Measurements from ENCODE around the gene C10orf71.

C10orf71 gene

DNA sequence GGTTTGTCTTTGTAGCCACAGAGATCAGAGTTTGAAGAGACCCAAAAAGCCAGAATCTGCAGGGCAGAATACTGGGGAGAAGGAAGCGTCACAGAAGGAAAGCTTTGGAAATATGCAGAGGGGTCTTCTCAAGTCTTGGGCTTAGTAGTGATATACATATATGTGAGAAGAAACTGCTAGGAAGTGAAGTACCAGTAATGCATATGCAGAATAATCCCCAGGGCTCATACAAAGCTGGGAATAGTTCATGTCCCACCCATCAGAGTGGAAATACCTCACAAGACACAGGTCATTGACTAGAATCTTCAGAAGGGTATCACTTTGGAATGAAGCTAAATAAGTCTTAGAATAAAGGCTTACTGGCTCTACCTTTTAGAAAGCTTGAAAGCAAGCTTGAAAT, 39.6 kb downstream of the C10orf71 start:
- no peak overlapping the region for H3K27ac ChIP-seq (ENCODE audit: low read length)
- no peak overlapping the region for H3K9ac ChIP-seq (ENCODE audit: low read length in 2 of 2)
- no peaks in the 10 kb centered on the region for H3K4me1 ChIP-seq (ENCODE audit: control insufficient read depth, insufficient read depth, low read length)
- no peaks in the 10 kb centered on the region for H3K9me3 ChIP-seq (ENCODE audit: control insufficient read depth in 2 of 2, low read length in 2 of 2)
- no peak overlapping the region for H3K4me3 ChIP-seq (ENCODE audit: low read length in 2 of 2)
- H3K36me3 ChIP-seq (ENCODE audit: control insufficient read depth in 2 of 2, insufficient read depth in 2 of 2, low read length in 2 of 2), result no peaks in the 10 kb centered on the region
- peaks cover 0 to 3% of the 10 kb centered on the region in 2 donors for H3K27me3 ChIP-seq (ENCODE audit: control insufficient read depth in 1 of 2, insufficient read depth in 2 of 2, low read length in 2 of 2)

GRCh38 chr10:49344840-49345239, 45.9 kb downstream of the C10orf71 start:
- H3K27ac ChIP-seq (ENCODE audit: low read length), result no peak overlapping the region
- H3K4me3 ChIP-seq (ENCODE audit: low read length in 2 of 2), result no peak overlapping the region
- no peak overlapping the region for H3K9ac ChIP-seq (ENCODE audit: low read length in 2 of 2)
- H3K27me3 ChIP-seq (ENCODE audit: control insufficient read depth in 1 of 2, insufficient read depth in 2 of 2, low read length in 2 of 2), result no peaks in the 10 kb centered on the region
- peaks cover 4 to 7% of the 10 kb centered on the region in 2 donors for H3K9me3 ChIP-seq (ENCODE audit: control insufficient read depth in 2 of 2, low read length in 2 of 2)
- H3K36me3 ChIP-seq (ENCODE audit: control insufficient read depth in 2 of 2, insufficient read depth in 2 of 2, low read length in 2 of 2), result no peaks in the 10 kb centered on the region
- H3K4me1 ChIP-seq (ENCODE audit: control insufficient read depth, insufficient read depth, low read length), result no peaks in the 10 kb centered on the region

DNA sequence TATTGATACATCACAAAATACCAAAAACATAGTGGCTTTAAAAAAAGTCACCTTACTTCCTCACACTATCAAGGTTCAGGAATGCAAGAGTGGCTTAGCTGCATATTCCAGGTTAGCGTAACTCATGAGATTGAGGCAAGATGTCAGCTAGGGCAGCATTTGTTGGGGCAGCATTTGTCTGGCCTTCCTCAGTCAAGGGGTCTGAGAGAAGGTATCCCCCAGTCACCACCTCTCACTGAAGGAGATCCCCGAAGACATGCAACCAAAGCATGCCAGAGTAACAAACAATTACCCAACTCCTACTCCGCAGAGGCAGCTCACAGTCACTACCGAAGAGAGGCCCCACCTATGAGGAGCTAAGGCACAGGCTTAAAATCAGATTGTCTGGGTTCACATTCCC, 48.4 kb downstream of the C10orf71 start:
- H3K9ac ChIP-seq (ENCODE audit: low read length in 2 of 2), result no peak overlapping the region
- no peak overlapping the region for H3K27ac ChIP-seq (ENCODE audit: low read length)
- H3K4me1 ChIP-seq (ENCODE audit: control insufficient read depth, insufficient read depth, low read length), result no peaks in the 10 kb centered on the region
- no peaks in the 10 kb centered on the region for H3K36me3 ChIP-seq (ENCODE audit: control insufficient read depth in 2 of 2, insufficient read depth in 2 of 2, low read length in 2 of 2)
- H3K27me3 ChIP-seq (ENCODE audit: control insufficient read depth in 1 of 2, insufficient read depth in 2 of 2, low read length in 2 of 2), result peaks cover 0 to 2% of the 10 kb centered on the region in 2 donors
- no peak overlapping the region for H3K4me3 ChIP-seq (ENCODE audit: low read length in 2 of 2)
- H3K9me3 ChIP-seq (ENCODE audit: control insufficient read depth in 2 of 2, low read length in 2 of 2), result peaks cover 10 to 18% of the 10 kb centered on the region in 2 donors

GRCh38 chr10:49347827-49348226, 48.9 kb downstream of the C10orf71 start:
- no peak overlapping the region for H3K9ac ChIP-seq (ENCODE audit: low read length in 2 of 2)
- H3K4me1 ChIP-seq (ENCODE audit: control insufficient read depth, insufficient read depth, low read length), result no peaks in the 10 kb centered on the region
- H3K9me3 ChIP-seq (ENCODE audit: control insufficient read depth in 2 of 2, low read length in 2 of 2), result peaks cover 10 to 18% of the 10 kb centered on the region in 2 donors
- no peak overlapping the region for H3K4me3 ChIP-seq (ENCODE audit: low read length in 2 of 2)
- peaks cover 0 to 2% of the 10 kb centered on the region in 2 donors for H3K27me3 ChIP-seq (ENCODE audit: control insufficient read depth in 1 of 2, insufficient read depth in 2 of 2, low read length in 2 of 2)
- H3K36me3 ChIP-seq (ENCODE audit: control insufficient read depth in 2 of 2, insufficient read depth in 2 of 2, low read length in 2 of 2), result no peaks in the 10 kb centered on the region
- H3K27ac ChIP-seq (ENCODE audit: low read length), result no peak overlapping the region

DNA sequence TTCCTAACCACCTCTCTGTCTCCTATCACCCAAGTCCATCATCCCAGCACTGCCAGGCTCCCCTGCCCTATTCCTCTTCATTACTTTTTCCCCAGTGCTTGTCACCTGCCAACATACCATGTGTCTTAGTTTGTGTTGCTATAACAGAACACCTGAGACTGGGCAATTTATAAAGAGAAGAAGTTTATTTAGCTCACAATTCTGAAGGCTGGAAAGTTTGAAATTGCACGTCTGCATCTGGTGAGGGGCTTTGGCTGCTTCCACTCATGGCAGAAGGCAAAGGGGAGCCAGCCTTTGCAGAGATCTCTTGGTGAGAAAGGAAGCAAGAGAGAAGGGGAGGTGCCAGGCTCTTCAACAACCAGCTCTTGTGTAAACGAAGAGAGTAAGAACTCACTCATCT, 49.6 kb downstream of the C10orf71 start:
- Histone ChIP-seq H3K36me3 (ENCODE audit: control insufficient read depth in 2 of 2, insufficient read depth in 2 of 2, low read length in 2 of 2) (no peaks in the 10 kb centered on the region), H3K9me3 (ENCODE audit: control insufficient read depth in 2 of 2, low read length in 2 of 2) (peaks cover 10 to 18% of the 10 kb centered on the region in 2 donors), H3K27me3 (ENCODE audit: control insufficient read depth in 1 of 2, insufficient read depth in 2 of 2, low read length in 2 of 2) (peaks cover 0 to 2% of the 10 kb centered on the region in 2 donors), H3K9ac (ENCODE audit: low read length in 2 of 2) (no peak overlapping the region), H3K27ac (ENCODE audit: low read length) (no peak overlapping the region), H3K4me3 (ENCODE audit: low read length in 2 of 2) (no peak overlapping the region), H3K4me1 (ENCODE audit: control insufficient read depth, insufficient read depth, low read length) (no peaks in the 10 kb centered on the region)

- no peak overlapping the region for H3K4me3 ChIP-seq (ENCODE audit: low read length in 2 of 2)
Observed at GRCh38 chr10:49349390-49349789, 50.4 kb downstream of the C10orf71 start.

DNA sequence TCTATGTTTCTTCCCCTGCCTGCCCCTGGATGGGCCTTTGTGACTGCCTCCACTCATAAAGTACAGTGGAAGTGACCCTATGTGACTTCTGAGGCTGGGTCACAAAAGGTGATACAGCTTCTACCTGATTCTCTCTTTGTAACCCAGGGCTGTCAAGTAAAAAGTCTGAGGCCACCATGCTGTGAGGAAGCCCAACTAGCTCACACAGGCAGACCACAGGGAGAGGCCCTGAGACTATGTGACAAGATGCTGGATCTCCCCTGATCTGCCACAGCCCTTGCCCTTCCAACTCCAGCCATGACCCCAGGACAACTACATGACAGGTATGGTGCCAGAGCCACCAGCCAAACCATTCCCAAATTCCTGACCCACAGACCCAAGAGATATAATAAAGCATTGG, 51.2 kb downstream of the C10orf71 start:
- peaks cover 10 to 18% of the 10 kb centered on the region in 2 donors for H3K9me3 ChIP-seq (ENCODE audit: control insufficient read depth in 2 of 2, low read length in 2 of 2)

More at GRCh38 chr10:49349390-49349789, 50.4 kb downstream of the C10orf71 start:
- no peaks in the 10 kb centered on the region for H3K4me1 ChIP-seq (ENCODE audit: control insufficient read depth, insufficient read depth, low read length)
- H3K27me3 ChIP-seq (ENCODE audit: control insufficient read depth in 1 of 2, insufficient read depth in 2 of 2, low read length in 2 of 2), result peaks cover 0 to 2% of the 10 kb centered on the region in 2 donors
- no peak overlapping the region for H3K27ac ChIP-seq (ENCODE audit: low read length)
- no peaks in the 10 kb centered on the region for H3K36me3 ChIP-seq (ENCODE audit: control insufficient read depth in 2 of 2, insufficient read depth in 2 of 2, low read length in 2 of 2)
- no peak overlapping the region for H3K9ac ChIP-seq (ENCODE audit: low read length in 2 of 2)
- peaks cover 10 to 18% of the 10 kb centered on the region in 2 donors for H3K9me3 ChIP-seq (ENCODE audit: control insufficient read depth in 2 of 2, low read length in 2 of 2)

GRCh38 chr10:49350846-49351532, 52.0 kb downstream of the C10orf71 start:
- Histone ChIP-seq H3K27me3 (ENCODE audit: control insufficient read depth in 1 of 2, insufficient read depth in 2 of 2, low read length in 2 of 2) (peaks cover 0 to 2% of the 10 kb centered on the region in 2 donors), H3K9me3 (ENCODE audit: control insufficient read depth in 2 of 2, low read length in 2 of 2) (peaks cover 10 to 18% of the 10 kb centered on the region in 2 donors), H3K4me3 (ENCODE audit: low read length in 2 of 2) (no peak overlapping the region), H3K36me3 (ENCODE audit: control insufficient read depth in 2 of 2, insufficient read depth in 2 of 2, low read length in 2 of 2) (no peaks in the 10 kb centered on the region), H3K27ac (ENCODE audit: low read length) (no peak overlapping the region), H3K9ac (ENCODE audit: low read length in 2 of 2) (no peak overlapping the region), H3K4me1 (ENCODE audit: control insufficient read depth, insufficient read depth, low read length) (no peaks in the 10 kb centered on the region)

More for the DNA sequence above, 51.2 kb downstream of the C10orf71 start:
- no peak overlapping the region for H3K9ac ChIP-seq (ENCODE audit: low read length in 2 of 2)
- peaks cover 0 to 2% of the 10 kb centered on the region in 2 donors for H3K27me3 ChIP-seq (ENCODE audit: control insufficient read depth in 1 of 2, insufficient read depth in 2 of 2, low read length in 2 of 2)
- H3K4me1 ChIP-seq (ENCODE audit: control insufficient read depth, insufficient read depth, low read length), result no peaks in the 10 kb centered on the region
- H3K36me3 ChIP-seq (ENCODE audit: control insufficient read depth in 2 of 2, insufficient read depth in 2 of 2, low read length in 2 of 2), result no peaks in the 10 kb centered on the region
- H3K4me3 ChIP-seq (ENCODE audit: low read length in 2 of 2), result no peak overlapping the region
- no peak overlapping the region for H3K27ac ChIP-seq (ENCODE audit: low read length)

DNA sequence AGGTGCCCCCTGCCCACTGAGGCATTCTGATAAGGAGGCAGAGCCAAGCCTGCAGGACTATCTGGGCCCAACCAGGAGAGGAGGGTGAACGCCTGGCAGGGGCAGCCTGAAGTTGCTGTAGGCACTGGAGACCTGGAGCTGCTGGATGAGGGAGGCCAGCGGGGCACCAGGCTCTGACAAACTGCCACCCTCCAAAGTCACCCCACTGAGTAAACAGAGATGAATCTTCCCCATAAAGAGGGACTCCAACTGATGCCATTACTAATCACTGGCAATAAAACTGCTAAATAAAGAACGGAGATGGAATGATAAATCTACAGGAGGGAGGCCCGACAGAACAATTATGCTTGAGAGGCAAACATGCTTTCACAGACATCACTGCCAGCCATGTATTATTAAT, 52.7 kb downstream of the C10orf71 start:
- Histone ChIP-seq H3K4me1 (ENCODE audit: control insufficient read depth, insufficient read depth, low read length) (no peaks in the 10 kb centered on the region), H3K9ac (ENCODE audit: low read length in 2 of 2) (no peak overlapping the region), H3K27me3 (ENCODE audit: control insufficient read depth in 1 of 2, insufficient read depth in 2 of 2, low read length in 2 of 2) (peaks cover 0 to 2% of the 10 kb centered on the region in 2 donors)

GRCh38 chr10:49352323-49352722, 53.4 kb downstream of the C10orf71 start:
- Histone ChIP-seq H3K36me3 (ENCODE audit: control insufficient read depth in 2 of 2, insufficient read depth in 2 of 2, low read length in 2 of 2) (no peaks in the 10 kb centered on the region), H3K4me1 (ENCODE audit: control insufficient read depth, insufficient read depth, low read length) (no peaks in the 10 kb centered on the region), H3K27me3 (ENCODE audit: control insufficient read depth in 1 of 2, insufficient read depth in 2 of 2, low read length in 2 of 2) (peaks cover 0 to 2% of the 10 kb centered on the region in 2 donors), H3K9me3 (ENCODE audit: control insufficient read depth in 2 of 2, low read length in 2 of 2) (peaks cover 11 to 19% of the 10 kb centered on the region in 2 donors), H3K4me3 (ENCODE audit: low read length in 2 of 2) (no peak overlapping the region), H3K9ac (ENCODE audit: low read length in 2 of 2) (no peak overlapping the region), H3K27ac (ENCODE audit: low read length) (no peak overlapping the region)

More for the DNA sequence above, 52.7 kb downstream of the C10orf71 start:
- no peak overlapping the region for H3K27ac ChIP-seq (ENCODE audit: low read length)
- no peaks in the 10 kb centered on the region for H3K36me3 ChIP-seq (ENCODE audit: control insufficient read depth in 2 of 2, insufficient read depth in 2 of 2, low read length in 2 of 2)
- no peak overlapping the region for H3K4me3 ChIP-seq (ENCODE audit: low read length in 2 of 2)
- peaks cover 10 to 18% of the 10 kb centered on the region in 2 donors for H3K9me3 ChIP-seq (ENCODE audit: control insufficient read depth in 2 of 2, low read length in 2 of 2)

Data from stomach smooth muscle (tissue), 2 donors.